Neural crest cell (in vitro differentiated cells): ENCODE measurements around the gene MAGI2. TPM values are rescaled to one million over a fixed set of nuclear protein-coding genes. Genes with fewer than 3 reads are reported as not detected.

ENCODE experiments used
- DNase-seq: peaks from one replicate; pipeline ENCODE4 v3.0.0; 2021; ENCODE audit warnings: low read depth, mixed read lengths, low spot score
- H3K27ac Mint-ChIP-seq: one replicate; pipeline ENCODE4 v1.8.0; 2021; ENCODE audit warnings: mild to moderate bottlenecking, mixed read lengths; ENCODE audit not compliant: unreplicated experiment
- H3K27me3 Mint-ChIP-seq: 2 replicates; pipeline ENCODE4 v1.8.0; 2021; ENCODE audit warnings: low read depth, mild to moderate bottlenecking, mixed read lengths
- H3K36me3 Mint-ChIP-seq: 2 replicates; pipeline ENCODE4 v1.8.0; 2021; ENCODE audit warnings: low read depth, mild to moderate bottlenecking, mixed read lengths
- H3K4me1 Mint-ChIP-seq: 2 replicates; pipeline ENCODE4 v1.8.0; 2021; ENCODE audit warnings: mixed read lengths
- H3K4me3 Mint-ChIP-seq: one replicate; pipeline ENCODE4 v1.8.0; 2021; ENCODE audit warnings: mild to moderate bottlenecking, mixed read lengths
- H3K9me3 Mint-ChIP-seq: 2 replicates; pipeline ENCODE4 v1.8.0; 2021; ENCODE audit warnings: mixed read lengths
- CTCF ChIP-seq: fragments of 200-600 bp; sonication (generic); conservative IDR thresholded peaks from 2 replicates; pipeline ENCODE4 v1.5.0; 2021; ENCODE audit warnings: antibody characterized with exemption, mild to moderate bottlenecking
- total RNA-seq: library from RNA; stranded (reverse); gene quantifications from 2 replicates; pipeline ENCODE4 v1.2.1, GENCODE V29; 2021

Gene MAGI2
- total RNA-seq, 1 donor from 2014 or later, result 10.0 TPM

- Mint-ChIP-seq H3K27me3 (no peaks in the 10 kb centered on the region), H3K4me3 (no peak overlapping the region), H3K36me3 (peaks cover 3% of the 10 kb centered on the region), H3K27ac (no peak overlapping the region), H3K4me1 (no peaks in the 10 kb centered on the region), H3K9me3 (peaks cover 5% of the 10 kb centered on the region)
- DNase-seq, result no peak
- TF ChIP-seq CTCF, result no peak
These were observed 1039.9 kb downstream of the MAGI2 start for GRCh38 chr7:78413568-78413967.

GRCh38 chr7:78412216-78412858, 1041.1 kb downstream of the MAGI2 start:
- no peaks in the 10 kb centered on the region for H3K4me1 Mint-ChIP-seq
- DNase-seq, result no peak
- no peak for TF ChIP-seq CTCF

GRCh38 chr7:78407031-78407430, 1046.4 kb downstream of the MAGI2 start:
- no peak overlapping the region for H3K4me3 Mint-ChIP-seq
- no peaks in the 10 kb centered on the region for H3K27me3 Mint-ChIP-seq
- peaks cover 3% of the 10 kb centered on the region for H3K9me3 Mint-ChIP-seq
- H3K27ac Mint-ChIP-seq, result no peak overlapping the region
- DNase-seq, result no peak
- H3K4me1 Mint-ChIP-seq, result no peaks in the 10 kb centered on the region
- TF ChIP-seq CTCF, result no peak
- no peaks in the 10 kb centered on the region for H3K36me3 Mint-ChIP-seq

More at GRCh38 chr7:78412216-78412858, 1041.1 kb downstream of the MAGI2 start:
- peaks cover 3% of the 10 kb centered on the region for H3K36me3 Mint-ChIP-seq
- H3K9me3 Mint-ChIP-seq, result peaks cover 5% of the 10 kb centered on the region
- no peak overlapping the region for H3K27ac Mint-ChIP-seq
- no peaks in the 10 kb centered on the region for H3K27me3 Mint-ChIP-seq
- H3K4me3 Mint-ChIP-seq, result no peak overlapping the region

- TF ChIP-seq CTCF, result no peak
- H3K27me3 Mint-ChIP-seq, result no peaks in the 10 kb centered on the region
These were observed 1046.9 kb downstream of the MAGI2 start for GRCh38 chr7:78406531-78406930.

GRCh38 chr7:78402096-78402495, 1051.4 kb downstream of the MAGI2 start:
- Mint-ChIP-seq H3K27ac (no peak overlapping the region), H3K9me3 (peaks cover 3% of the 10 kb centered on the region), H3K36me3 (no peaks in the 10 kb centered on the region), H3K4me3 (no peak overlapping the region), H3K4me1 (no peaks in the 10 kb centered on the region), H3K27me3 (no peaks in the 10 kb centered on the region)
- TF ChIP-seq CTCF, result no peak
- no peak for DNase-seq

More at GRCh38 chr7:78406531-78406930, 1046.9 kb downstream of the MAGI2 start:
- peaks cover 3% of the 10 kb centered on the region for H3K9me3 Mint-ChIP-seq
- no peak overlapping the region for H3K27ac Mint-ChIP-seq
- H3K4me1 Mint-ChIP-seq, result no peaks in the 10 kb centered on the region
- H3K36me3 Mint-ChIP-seq, result no peaks in the 10 kb centered on the region
- H3K4me3 Mint-ChIP-seq, result no peak overlapping the region
- no peak for DNase-seq
